K562 (cell line): ENCODE data around the gene AP2M1. TPM values are rescaled to one million over a fixed set of nuclear protein-coding genes. Genes with fewer than 3 reads are reported as not detected.

Experiments
- BHLHE40 ChIP-seq: IDR thresholded peaks from 2 replicates; pipeline ENCODE4 v1.6.1; 2011; ENCODE audit warnings: low read length, improper control_type of control experiment
- CHD2 ChIP-seq: IDR thresholded peaks from 2 replicates; pipeline ENCODE4 v1.6.1; 2011; ENCODE audit warnings: low read depth, low read length
- CXXC5 ChIP-seq: fragments of 250-450 bp; sonication (Bioruptor Pico); IDR thresholded peaks from 2 replicates; pipeline ENCODE4 v1.8.0; 2022; ENCODE audit warnings: inconsistent platforms, mild to moderate bottlenecking, moderate library complexity
- ELF2 ChIP-seq: fragments of 250-450 bp; sonication (Bioruptor Pico); IDR thresholded peaks from 2 replicates; pipeline ENCODE4 v1.5.0; 2021; ENCODE audit warnings: mild to moderate bottlenecking
- GABPB2 ChIP-seq: fragments of 250-450 bp; sonication (Bioruptor Pico); conservative IDR thresholded peaks from 2 replicates; pipeline ENCODE4 v1.5.1; 2021; ENCODE audit warnings: mild to moderate bottlenecking
- HMGN3 ChIP-seq: IDR thresholded peaks from 2 replicates; pipeline ENCODE4 v1.6.1; 2011; ENCODE audit warnings: borderline replicate concordance, low read depth, mild to moderate bottlenecking, mixed read lengths, low read length; ENCODE audit not compliant: insufficient read length; ENCODE audit errors: extremely low read depth
- IRF1 ChIP-seq: sonication (generic); formaldehyde crosslinking; IDR thresholded peaks from 2 replicates; pipeline ENCODE4 v1.8.0; 2022; ENCODE audit warnings: missing genetic modification reagents, mild to moderate bottlenecking, borderline replicate concordance
- MBD2 ChIP-seq: sonication (generic); IDR thresholded peaks from 2 replicates; pipeline ENCODE4 v1.6.1; 2016; ENCODE audit warnings: low read depth, borderline replicate concordance
- NCOA1 ChIP-seq: fragments of 450-650 bp; IDR thresholded peaks from 2 replicates; pipeline ENCODE4 v1.6.1; 2016; ENCODE audit warnings: low read depth
- PHB ChIP-seq: fragments of 250-450 bp; sonication (Bioruptor Pico); IDR thresholded peaks from 2 replicates; pipeline ENCODE4 v1.5.0; 2021
- PML ChIP-seq: IDR thresholded peaks from 2 replicates; pipeline ENCODE4 v1.6.1; 2012; ENCODE audit warnings: low read length, inconsistent platforms
- PTRF ChIP-seq: fragments of 450-650 bp; IDR thresholded peaks from 2 replicates; pipeline ENCODE4 v1.6.1; 2016; ENCODE audit warnings: mild to moderate bottlenecking, missing genetic modification characterization, missing compliant biosample characterization
- SIRT6 ChIP-seq: IDR thresholded peaks from one replicate; pipeline ENCODE4 v1.6.1; 2012; ENCODE audit warnings: low read depth, mild to moderate bottlenecking, control low read depth, inconsistent platforms, low read length, moderate library complexity
- THRA ChIP-seq: fragments of 450-650 bp; IDR thresholded peaks from 2 replicates; pipeline ENCODE4 v1.6.1; 2017; ENCODE audit warnings: mild to moderate bottlenecking, moderate library complexity
- ZBTB40 ChIP-seq, 2 experiments: fragments of 450-650 bp in 1 of 2; sonication (generic) in 1 of 2; formaldehyde crosslinking in 1 of 2; IDR thresholded peaks; 2 replicates each; pipeline versions ENCODE4 v1.7.1 to v1.9.0; 2016 to 2022; ENCODE audit warnings: inconsistent platforms in 1 of 2, mild to moderate bottlenecking in 1 of 2, missing genetic modification reagents in 1 of 2
- ZFX ChIP-seq: sonication (generic); formaldehyde crosslinking; IDR thresholded peaks from 2 replicates; pipeline ENCODE4 v1.8.0; 2022; ENCODE audit warnings: mild to moderate bottlenecking, missing genetic modification reagents, moderate library complexity
- ZNF174 ChIP-seq: fragments of 250-450 bp; sonication (Bioruptor Pico); IDR thresholded peaks from 2 replicates; pipeline ENCODE4 v1.4.0; 2020; ENCODE audit warnings: mild to moderate bottlenecking
- ZZZ3 ChIP-seq: fragments of 450-650 bp; IDR thresholded peaks from 2 replicates; pipeline ENCODE4 v1.6.1; 2016; ENCODE audit warnings: antibody characterized with exemption, mild to moderate bottlenecking, moderate library complexity
- polyA plus RNA-seq, 8 experiments: library from polyadenylated mRNA; depleted of rRNA in 4 of 8; stranded (reverse) in 5 of 8; unstranded in 3 of 8; fragments of >200 nt; fragmentation: Nextera tagmentation in 2 of 8; fragmentation: Illumina TruSeq in 1 of 8; extraction: Ambion mirVana in 2 of 8; extraction: Trizol in 1 of 8; gene quantifications; 2 replicates each; pipeline versions ENCODE4 v1.2.1 to v1.2.3, GENCODE V29; 2011 to 2014; ENCODE audit warnings: inconsistent platforms in 1 of 8, missing spikeins in 1 of 8
- total RNA-seq, 7 experiments: library from RNA; depleted of rRNA in 6 of 7; stranded (reverse); fragments of >200 nt in 6 of 7; fragmentation: Illumina TruSeq in 2 of 7; extraction: Trizol in 2 of 7; gene quantifications; 2 replicates each; pipeline versions ENCODE4 v1.2.1 to v1.2.3, GENCODE V29; 2011 to 2021; ENCODE audit warnings: low replicate concordance in 1 of 7

Gene AP2M1
- total and polyA plus RNA-seq, 9 of the 15 experiments (the other 6 are each of a cell fraction or from before 2014, with no cell fraction given), result 118 to 505 (median 296) TPM

- TF ChIP-seq ZZZ3, result no peak
- no peak for TF ChIP-seq HMGN3
- TF ChIP-seq THRA, result no peak
- TF ChIP-seq CHD2, result no peak
- no peak for TF ChIP-seq PTRF
- peak; percentile 78 for TF ChIP-seq ZBTB40 (IDR thresholded peaks at IDR 0.05)
- no peak for TF ChIP-seq ZBTB40 (CRISPR knock-in tag; IDR thresholded peaks at IDR 0.05)
- TF ChIP-seq SIRT6, result no peak
- TF ChIP-seq ZNF174 (CRISPR knock-in tag), result no peak
- no peak for TF ChIP-seq MBD2
- TF ChIP-seq PHB (CRISPR knock-in tag), result no peak
- peak; percentile 38; the same call in 1 of the 2 replicates for TF ChIP-seq NCOA1
- TF ChIP-seq ZFX, result peak; percentile 45
- peak; percentile 97 for TF ChIP-seq ELF2 (CRISPR knock-in tag)
- TF ChIP-seq GABPB2 (CRISPR knock-in tag), result no peak
- TF ChIP-seq PML, result peak; percentile 23; the same call in 1 of the 2 replicates
- no peak for TF ChIP-seq IRF1 (CRISPR knock-in tag)
- TF ChIP-seq BHLHE40, result 0 out of 2 replicates have a peak, but pooled peaks have one; percentile 32
- peak; percentile 85 for TF ChIP-seq CXXC5 (CRISPR knock-in tag)
Observed at GRCh38 chr3:184135149-184135910, 39.3 kb upstream of the AP2M1 start, which contains the start of gene EIF2B5 (continued).
